Kidney epithelial cell (primary cell): ENCODE data around the gene NPAS1. TPM values are rescaled to one million over a fixed set of nuclear protein-coding genes. Genes with fewer than 3 reads are reported as not detected.
A peak's percentile ranks its signal among the peaks of the same experiment; 100 is the strongest.
"Not testable (repeated sequence)": the region's sequence is repeated elsewhere in the genome, so short reads cannot be mapped to it uniquely, and the experiment has no call there.

ENCODE experiments used
- DNase-seq: peaks from one replicate; pipeline ENCODE4 v3.0.0-alpha.2; 2010; ENCODE audit warnings: low read depth
- H3K27me3 ChIP-seq: 2 replicates; pipeline ENCODE4 v1.6.0; 2011; ENCODE audit warnings: low read length; ENCODE audit not compliant: control insufficient read depth, insufficient read depth
- H3K36me3 ChIP-seq: 2 replicates; pipeline ENCODE4 v1.5.1; 2011; ENCODE audit warnings: low read length; ENCODE audit not compliant: control insufficient read depth, insufficient read depth
- H3K4me3 ChIP-seq: 2 replicates; pipeline ENCODE4 v1.5.1; 2011; ENCODE audit warnings: low read depth, mild to moderate bottlenecking, control low read depth, low read length
- CTCF ChIP-seq: IDR thresholded peaks from 2 replicates; pipeline ENCODE4 v1.5.1; 2011; ENCODE audit warnings: mild to moderate bottlenecking, moderate library complexity, low read length, control low read depth, inconsistent platforms; ENCODE audit not compliant: insufficient read depth, poor library complexity, severe bottlenecking
- total RNA-seq: library from RNA; depleted of rRNA; stranded (reverse); fragments of >200 nt; gene quantifications from 2 replicates; pipeline ENCODE4 v1.2.3, GENCODE V29; 2015

NPAS1 gene
- total RNA-seq, 1 donor from 2014 or later: 1.6 TPM

DNA sequence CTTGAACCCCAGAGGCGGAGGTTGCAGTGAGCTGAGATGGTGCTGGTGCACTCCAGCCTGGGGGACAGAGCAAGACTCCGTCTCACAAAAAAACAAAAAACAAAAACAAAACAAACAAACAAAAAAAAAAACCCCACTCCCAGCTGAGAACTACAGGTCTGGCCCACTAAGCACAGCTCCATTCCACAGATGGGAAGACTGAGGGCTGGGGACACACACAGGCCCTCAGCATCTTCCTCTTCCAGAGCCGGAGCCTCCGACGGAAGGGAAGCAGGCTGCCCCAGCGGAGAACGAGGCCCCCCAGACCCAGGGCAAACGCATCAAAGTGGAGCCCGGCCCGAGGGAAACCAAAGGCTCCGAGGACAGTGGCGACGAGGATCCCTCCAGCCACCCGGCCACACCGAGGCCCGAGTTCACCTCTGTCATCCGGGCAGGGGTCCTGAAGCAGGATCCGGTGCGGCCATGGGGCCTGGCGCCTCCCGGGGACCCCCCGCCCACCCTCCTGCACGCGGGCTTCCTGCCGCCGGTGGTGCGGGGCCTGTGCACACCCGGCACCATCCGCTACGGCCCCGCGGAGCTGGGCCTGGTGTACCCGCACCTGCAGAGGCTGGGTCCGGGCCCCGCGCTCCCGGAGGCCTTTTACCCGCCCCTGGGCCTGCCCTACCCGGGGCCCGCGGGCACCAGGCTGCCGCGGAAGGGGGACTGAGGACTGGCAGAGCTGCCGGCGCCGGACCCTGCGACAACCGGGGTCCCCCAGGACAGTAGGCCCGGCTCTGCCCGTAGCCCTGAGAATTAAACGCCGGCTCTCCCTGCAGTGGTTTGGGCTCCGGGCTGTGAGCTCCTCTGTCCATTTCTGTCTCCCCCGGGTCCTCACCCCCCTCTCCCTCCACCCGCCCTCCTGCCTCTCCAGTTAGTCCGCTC is 25.6 kb downstream of the NPAS1 start:
- no peak for DNase-seq
- no peaks in the 10 kb centered on the region for H3K36me3 ChIP-seq
- no peak for TF ChIP-seq CTCF
- H3K4me3 ChIP-seq: no peak overlapping the region
- no peaks in the 10 kb centered on the region for H3K27me3 ChIP-seq

DNA sequence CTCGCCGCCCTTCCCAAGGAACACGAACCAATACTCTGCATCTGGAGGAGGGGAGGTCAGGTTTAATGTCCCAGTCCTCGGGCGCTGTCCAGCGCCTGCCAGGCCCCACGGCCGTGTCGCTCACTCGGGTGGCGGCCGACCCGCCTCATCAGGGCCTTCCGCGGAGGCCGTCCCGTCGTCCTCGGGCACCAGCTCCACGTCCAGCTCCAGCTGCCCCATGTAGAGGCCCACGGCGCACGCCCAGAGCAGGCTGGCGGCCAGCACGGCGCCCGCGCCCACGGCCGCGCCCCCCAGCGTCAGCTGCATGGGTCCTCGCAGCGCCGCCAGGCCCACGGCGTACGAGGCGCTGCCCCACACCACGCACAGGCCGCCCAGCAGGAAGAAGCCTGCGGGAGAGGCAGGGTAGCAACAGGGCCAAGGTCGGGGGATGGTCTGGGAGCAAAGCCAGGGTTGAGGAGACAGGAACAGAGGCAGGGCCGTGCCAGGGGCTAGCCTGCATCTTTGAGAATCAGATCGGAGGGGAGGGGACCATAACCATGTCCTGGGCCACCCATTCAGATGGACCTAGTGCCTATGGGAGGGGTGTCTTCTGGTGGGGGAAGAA is 26.3 kb downstream of the NPAS1 start:
- H3K4me3 ChIP-seq: no peak overlapping the region

DNA sequence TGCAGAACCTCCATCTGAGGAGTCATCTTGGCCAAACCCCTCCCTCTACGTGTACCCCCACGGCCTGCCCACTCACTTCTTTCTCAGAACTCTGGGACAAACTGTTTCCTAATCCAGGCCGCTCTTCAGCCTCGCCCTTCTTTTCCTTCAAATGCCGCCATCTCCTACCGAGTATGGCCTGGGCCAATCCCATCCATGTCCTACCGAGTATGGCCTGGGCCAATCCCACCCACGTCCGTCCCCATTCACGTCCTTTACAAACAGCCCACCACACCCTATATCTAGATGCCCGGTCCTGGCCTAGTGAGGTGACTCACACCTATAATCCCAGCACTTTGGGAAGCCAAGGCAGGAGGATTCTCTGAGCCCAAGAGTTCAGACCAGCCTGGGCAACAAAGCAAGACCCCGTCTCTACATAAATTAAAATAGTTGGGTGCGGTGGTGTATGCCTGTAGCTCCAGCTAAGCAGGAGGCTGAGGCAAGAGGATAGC is 27.7 kb downstream of the NPAS1 start:
- H3K27me3 ChIP-seq: no peaks in the 10 kb centered on the region
- H3K36me3 ChIP-seq: no peaks in the 10 kb centered on the region
- H3K4me3 ChIP-seq: peak overlapping the region; percentile 92
- no peak for DNase-seq
- TF ChIP-seq CTCF: no peak

More for the DNA sequence above, 26.3 kb downstream of the NPAS1 start:
- no peak for DNase-seq
- Histone ChIP-seq H3K27me3 (no peaks in the 10 kb centered on the region), H3K36me3 (no peaks in the 10 kb centered on the region)
- TF ChIP-seq CTCF: no peak

GRCh38 chr19:47047763-47048405 is 28.2 kb downstream of the NPAS1 start:
- Histone ChIP-seq H3K4me3 (peak overlapping the region; percentile 92), H3K27me3 (no peaks in the 10 kb centered on the region), H3K36me3 (no peaks in the 10 kb centered on the region)
- no peak for TF ChIP-seq CTCF
- peak; percentile 72 for DNase-seq

GRCh38 chr19:47049307-47049700 is 29.7 kb downstream of the NPAS1 start:
- Histone ChIP-seq H3K4me3 (no peak overlapping the region), H3K36me3 (no peaks in the 10 kb centered on the region), H3K27me3 (no peaks in the 10 kb centered on the region)
- DNase-seq: no peak
- no peak for TF ChIP-seq CTCF

DNA sequence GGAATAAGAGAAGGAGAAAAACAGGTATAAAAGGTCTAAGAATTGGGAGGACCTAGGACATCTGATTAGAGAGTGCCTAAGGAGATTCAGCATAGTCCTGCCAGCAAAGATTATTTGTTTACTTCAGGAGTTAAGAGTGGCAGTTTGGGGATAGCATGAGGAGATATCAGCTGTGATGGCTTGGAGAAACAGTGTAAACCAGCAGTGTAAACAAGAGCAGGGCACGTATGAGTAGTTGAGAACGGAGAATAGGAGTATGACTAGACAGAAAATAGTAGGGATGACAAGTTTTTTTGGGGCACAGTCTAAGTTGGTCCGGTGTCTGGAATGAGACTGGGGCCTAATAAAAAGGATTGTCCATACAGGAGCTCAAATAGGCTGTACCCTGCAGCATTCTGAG is 30.9 kb downstream of the NPAS1 start:
- not testable (repeated sequence) for H3K4me3 ChIP-seq, DNase-seq, H3K36me3 ChIP-seq, H3K27me3 ChIP-seq
